NCI-H1105 treated with DMSO at 0.1 percent for 48 hours (cell line): Measurements from ENCODE around the gene KCNMA1.
"Not testable (repeated sequence)": the region's sequence is repeated elsewhere in the genome, so short reads cannot be mapped to it uniquely, and the experiment has no call there.

Experiments
- DNase-seq: peaks from one replicate; lab custom pipeline; 2025; lab: John Stamatoyannopoulos, UW

Gene KCNMA1

DNA sequence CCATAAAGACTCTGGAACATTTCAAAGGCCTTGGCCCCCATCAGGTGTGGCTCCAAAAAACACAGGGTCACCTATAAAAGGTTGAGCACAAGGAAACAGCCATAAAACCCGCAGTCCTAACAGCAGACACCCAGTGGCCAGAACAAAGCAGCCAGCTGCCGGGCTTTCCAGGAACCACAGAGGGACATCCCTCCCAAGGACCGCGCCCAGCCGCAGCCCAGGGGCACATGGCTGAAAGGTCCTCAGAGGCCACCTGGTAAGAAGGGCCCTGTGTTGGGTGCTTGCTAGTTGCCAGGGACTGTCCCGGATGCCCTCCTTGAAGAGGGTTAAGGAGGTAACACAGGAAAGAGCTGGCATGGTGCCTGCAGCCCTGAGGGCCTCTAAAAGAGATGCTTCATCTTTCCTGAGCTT is 32.7 kb downstream of the KCNMA1 start:
- no peak for DNase-seq

DNA sequence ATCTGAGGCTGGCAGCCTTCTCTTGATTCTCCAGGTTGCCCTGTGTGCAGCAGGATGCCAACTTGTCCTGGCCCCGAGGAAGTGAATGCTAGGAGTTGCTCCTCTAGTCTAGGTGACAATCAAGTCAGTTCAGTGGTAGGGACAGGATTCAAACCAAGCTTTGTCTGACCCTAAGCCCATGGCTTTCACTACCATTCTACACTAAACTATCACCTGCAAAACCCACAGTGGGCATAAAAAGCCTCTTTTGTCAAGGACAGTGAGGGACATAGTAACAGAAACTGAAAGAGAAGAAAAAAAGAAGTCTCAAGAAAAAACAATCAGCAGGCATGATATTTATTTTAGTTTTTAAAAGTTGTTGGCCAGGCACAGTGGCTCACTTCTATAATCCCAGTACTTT is 33.5 kb downstream of the KCNMA1 start:
- DNase-seq, result no peak

DNA sequence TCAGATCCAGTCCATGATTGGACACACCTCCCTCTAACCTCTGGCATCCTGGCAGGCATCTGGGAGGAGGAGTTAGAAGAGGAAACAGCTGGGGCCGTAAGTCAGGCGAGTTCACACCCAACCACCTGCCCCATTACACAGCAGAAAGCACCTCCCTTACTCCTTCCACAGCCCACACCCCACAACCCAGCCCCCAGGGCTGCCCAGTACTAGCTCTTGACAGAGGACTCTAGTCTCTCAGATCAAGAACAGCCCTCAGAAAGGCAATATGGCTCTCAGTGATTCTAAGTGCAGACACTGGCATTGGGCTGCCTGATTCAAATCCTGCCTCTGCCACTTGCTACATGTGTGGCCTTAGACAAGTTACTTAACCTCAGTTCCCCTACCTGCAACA is 34.1 kb downstream of the KCNMA1 start:
- DNase-seq, result no peak

DNA sequence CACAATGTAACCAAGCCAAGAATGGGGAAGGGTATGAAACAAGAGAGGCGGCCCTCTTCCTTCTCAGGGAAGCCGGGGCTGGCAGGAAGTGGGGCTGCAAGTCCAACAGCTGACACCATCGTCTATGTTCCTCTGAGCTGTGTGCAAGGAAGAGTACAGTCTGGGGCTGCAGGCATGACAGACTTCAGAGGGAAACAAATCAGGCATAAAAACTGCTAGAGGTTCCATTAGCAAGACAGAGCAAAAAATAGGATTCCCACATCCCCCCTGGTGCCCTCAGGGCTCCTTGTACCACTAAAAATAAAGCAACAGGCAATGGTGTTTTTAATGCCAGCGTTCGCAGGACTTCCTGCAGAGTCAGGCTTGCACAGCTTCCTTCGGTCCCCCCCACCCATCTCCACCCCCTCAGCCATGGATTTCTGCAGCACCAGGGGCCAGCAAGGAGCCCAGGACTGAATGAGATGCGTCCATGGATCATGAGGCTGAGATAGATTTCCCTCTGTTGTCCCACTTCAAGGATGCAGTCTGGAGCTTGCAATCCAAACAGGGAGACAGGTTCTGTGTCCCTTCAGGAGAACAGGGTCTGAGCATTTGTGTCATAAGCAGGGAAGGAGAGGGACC is 34.6 kb downstream of the KCNMA1 start:
- no peak for DNase-seq

DNA sequence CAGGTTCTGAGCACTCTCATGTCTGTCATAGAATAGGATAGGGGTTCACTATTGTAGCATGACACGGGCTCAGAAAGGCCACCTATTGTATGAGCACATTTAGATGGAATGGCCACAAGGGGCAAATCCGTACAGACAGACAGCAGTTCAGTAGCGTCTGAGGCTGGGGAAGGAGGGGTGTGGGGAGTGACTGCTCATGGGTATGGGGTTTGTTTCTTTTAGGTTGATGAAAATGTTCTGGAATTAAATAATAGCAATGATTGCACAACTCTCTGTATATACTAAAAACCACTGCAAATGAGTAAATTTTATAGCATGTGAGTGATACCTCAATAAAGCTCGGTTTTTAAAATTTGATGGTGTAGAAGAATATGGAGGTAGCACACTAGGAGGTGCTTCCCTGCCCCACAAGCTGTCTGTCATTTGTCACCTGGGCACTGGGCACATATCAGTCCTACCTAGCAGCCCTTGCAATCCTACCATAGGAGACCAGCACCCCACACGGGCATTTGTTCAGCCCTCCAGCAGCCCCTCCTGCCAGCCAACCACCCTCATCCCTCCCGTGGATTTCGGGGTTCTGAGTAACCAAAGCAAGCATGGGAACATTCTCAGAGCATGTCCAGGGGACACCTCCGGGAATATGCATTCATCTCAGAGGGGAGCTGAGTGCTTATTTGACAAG is 35.2 kb downstream of the KCNMA1 start:
- DNase-seq, result no peak

DNA sequence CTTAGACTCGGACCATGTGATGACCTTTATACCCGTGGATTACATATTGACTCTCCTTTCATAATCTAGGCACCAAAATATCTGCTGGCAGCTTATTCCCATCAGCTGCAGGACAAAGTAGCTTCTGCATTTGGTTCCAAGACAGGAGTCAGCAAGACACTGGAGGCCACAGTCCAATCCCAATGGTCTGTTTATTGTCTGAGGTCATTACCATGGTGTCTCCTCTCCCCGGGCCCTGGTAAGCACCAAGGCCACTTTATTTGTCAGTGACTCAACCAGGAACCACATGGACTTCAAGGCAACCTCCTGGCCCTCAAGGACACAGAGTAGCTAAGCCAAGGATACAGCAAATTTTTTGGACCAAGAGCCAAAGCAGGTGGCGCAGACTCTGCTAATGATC is 36.1 kb downstream of the KCNMA1 start:
- no peak for DNase-seq

DNA sequence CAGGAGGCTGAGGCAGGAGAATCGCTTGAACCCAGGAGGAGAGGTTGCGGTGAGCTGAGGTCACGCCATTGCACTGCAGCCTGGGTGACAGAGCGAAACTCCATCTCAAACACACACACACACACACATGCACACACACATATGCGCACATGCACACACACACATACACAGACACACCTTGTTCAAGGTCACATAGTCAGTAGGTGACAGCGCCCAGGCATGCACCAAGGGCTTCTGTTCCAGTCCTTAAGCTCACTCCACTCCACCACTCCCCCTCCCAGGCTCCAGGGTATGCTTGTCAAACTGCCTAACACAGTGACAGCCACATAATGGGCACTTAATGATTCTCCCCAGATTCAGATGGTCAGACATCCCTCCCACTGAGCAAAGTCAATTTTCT is 37.0 kb downstream of the KCNMA1 start:
- no peak for DNase-seq

DNA sequence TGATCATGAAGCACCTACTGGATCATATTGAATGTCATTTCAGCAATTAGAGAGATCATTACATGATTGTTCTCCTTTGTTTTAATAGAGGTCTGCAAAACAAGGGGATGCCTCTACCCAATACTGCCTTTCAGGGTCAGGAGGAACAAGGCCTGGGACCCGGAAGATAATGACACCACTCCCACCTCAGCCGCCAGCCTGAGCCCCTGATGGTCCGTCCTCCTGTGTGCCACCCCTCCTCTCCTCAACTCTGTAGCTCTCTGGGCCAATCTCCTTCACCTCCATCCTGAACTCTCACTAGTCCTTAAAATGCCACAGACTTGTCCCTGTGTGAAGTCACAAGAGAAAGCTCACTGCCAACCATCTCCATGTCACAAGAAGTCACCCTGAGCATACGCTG is 38.0 kb downstream of the KCNMA1 start:
- DNase-seq, result no peak

DNA sequence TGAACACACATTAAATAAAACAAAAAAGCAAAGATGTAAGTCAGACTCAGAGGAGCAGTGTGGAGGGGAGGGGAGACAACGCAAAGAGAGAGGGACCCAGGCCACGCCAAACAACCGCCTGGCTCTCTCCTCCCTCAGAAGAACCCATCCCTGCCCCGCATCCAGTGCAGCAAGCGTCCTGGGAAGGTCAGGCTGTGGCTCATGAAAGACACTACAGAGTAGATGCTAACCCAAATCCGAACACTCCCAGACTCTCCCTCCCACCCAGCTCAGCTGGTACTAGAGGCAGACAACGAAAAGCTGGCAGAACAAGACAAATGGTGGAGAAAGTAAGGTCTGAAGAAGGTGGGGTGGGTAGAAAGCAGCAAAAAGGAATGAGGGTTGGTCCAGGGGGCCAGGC is 39.0 kb downstream of the KCNMA1 start:
- no peak for DNase-seq

DNA sequence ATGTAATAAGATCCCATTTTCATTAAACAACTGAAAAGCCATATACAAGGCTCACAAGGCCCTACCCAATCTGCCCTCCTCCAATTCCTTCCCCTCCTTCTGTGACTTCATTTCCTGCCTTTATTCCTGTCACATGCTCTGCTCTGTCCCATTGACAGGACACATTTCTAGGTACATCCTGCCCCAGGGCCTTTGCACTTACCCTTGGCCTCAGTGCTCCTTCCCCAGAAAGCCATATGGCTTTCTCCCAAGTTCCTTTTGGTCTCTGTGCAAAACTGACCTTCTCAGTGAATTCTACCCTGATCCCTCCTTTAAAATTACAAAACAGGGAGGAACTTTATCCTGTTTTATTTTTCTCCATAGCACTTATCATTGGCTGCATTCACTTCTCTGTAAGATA is 40.0 kb downstream of the KCNMA1 start:
- no peak for DNase-seq

DNA sequence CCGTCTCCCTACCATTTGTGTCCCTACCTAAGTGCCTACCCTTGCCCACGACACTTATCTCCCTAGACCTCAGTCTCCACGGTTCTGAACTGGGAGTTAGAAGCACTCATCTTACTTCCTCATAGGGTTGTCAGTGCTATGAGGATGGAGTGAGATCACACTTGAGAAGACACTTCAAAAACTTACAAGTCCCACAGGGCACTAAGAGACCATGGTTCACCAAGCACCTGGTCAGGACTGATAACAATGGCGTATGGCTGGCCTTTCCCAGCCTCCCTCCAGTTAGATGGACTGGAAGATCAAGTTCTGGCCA is 43.2 kb downstream of the KCNMA1 start:
- no peak for DNase-seq

DNA sequence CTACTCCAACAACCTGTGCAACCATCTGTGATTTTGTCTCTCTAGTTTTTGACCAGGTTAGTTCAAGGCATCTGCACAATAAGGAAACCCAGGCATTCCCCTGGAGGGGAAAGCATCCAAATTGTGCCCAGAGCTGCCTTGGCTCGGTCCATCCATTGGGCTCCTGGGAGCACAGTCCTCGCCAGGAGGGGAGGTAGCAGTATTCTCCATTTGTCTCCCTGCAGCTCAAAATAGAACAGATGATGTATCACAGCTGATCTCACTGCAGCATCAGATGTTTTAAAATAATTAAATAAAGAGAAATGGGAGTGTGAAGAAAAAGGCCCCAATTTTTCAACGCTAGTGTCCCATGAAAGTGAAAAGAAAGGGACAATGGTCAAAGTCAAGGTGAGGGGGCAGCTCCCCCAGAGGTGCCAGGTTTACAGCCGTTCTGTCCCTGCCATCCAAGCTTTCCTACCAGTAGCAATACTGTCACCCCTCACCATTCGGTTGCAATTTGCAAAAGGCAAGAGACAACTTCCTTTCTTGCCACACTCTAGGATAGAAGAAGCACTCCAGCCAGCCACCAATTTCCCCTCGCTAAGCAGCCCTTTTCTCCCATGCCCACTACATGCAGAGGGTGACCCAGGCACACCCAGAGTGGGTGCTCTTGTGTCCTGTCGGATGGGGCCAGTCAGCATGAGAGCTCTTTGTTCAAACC is 43.7 kb downstream of the KCNMA1 start:
- DNase-seq, result no peak

DNA sequence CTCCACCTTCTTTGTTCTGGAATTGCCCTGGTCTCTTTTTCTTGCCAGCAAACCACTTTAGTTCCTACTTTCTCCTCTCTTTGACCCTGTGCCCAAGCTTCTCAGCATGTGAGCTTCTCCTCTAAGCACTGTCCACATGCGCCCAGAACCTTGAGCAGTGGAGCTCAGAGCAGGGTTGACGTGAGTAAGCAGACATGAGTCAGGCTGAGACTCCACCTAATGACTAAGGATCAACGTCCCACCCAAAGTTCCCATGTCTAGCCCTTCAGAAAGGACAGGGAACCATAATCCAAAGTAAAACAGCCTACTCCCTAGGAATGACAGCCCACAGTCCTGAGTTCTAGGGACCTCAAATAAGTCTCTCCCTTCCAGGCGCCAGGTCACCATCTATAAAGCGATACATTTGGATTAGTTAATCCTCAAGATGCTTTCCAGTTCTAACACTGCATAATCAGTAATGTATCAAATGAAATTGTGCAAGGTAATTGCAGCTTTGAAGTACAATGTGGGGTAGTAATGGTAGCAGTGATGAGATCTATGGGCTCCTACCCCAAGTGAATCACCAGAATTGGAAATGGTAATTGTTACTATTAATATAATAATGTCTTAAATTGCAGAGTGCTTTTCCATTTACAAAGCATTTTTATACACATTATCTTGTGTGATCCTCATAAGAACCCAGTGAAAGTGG is 44.5 kb downstream of the KCNMA1 start:
- DNase-seq, result no peak

DNA sequence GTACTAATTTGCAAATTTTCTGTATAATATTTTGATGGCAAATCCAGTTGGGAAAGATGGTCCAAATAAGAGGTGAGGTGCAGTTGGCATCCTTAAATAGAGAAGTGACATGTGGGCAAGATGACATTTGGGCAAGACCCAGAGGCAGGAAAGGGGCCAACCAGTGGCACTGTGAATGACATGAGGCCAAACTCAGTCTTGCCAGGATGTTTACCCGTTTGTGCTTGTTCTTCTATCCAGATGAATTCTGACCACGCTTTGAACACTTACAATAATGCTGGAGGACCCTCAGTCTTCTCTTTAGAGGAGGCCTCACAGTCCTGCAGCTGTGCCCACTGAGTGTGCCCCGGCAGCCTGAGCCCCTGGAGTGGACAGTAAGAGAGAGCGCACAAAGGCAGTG is 45.1 kb downstream of the KCNMA1 start:
- DNase-seq, result no peak

DNA sequence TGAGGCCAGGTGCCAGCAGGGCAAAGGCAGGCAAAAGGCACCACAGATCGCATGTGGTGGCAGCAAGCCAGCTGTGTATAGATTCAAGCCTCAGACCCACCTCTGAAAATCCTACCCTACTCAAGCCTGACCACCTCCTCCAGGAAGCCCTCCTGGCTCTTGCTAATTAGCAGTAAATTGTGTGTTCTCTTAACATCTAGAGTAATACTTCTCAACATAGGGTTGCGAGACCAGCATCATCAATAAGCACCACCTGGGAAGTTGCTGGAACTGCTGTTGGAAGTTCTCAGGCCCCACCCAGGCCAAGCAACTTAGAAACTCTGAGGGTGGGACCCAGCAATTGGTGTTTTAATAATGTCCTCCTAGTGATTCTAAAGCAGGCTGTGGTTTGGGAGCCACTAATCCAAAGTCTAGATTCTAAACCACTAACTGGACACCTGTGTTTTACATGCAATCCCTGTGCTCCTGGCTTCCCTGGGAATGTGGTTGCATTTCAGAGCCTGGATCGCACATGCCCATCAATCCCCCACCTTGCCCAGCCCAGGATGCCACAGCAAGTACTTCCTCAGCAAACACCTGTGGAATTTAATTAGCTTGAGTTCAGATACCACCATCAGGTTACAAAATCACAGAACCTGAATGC is 46.2 kb downstream of the KCNMA1 start:
- no peak for DNase-seq

DNA sequence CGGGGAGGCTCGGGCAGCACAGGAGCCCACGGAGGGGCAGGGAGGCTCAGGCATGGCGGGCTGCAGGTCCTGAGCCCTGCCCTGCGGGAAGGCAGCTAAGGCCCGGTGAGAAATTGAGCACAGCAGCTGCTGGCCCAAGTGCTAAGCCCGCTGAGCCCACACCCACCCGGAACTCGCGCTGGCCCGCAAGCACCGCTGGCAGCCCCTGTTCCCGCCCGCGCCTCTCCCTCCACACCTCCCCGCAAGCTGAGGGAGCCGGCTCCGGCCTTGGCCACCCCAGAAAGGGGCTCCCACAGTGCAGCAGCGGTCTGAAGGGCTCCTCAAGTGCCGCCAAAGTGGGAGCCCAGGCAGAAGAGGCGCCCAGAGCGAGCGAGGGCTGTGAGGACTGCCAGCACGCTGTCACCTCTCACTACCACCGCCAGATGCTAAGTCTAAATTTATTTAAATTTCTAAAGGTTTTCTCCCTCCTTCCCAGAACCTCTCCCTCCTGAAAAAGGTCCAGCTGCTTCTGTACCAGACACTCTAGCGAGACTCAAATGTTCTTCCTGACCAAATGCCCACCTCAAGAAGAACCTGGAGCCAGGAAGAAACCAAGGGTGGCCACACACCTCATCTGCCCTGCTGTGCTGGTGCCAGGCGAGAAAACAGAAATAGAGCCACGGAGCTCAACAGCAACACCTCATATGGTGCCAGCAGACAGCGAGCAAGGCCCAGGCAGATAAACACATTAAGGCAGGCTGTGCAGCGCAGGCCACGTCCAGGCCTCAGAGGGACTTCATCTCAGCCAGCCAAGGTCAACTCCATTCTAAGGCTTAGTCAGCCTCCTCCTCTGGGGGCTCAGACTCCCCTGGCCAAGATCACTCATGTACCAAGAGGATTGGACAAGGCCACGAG is 47.0 kb downstream of the KCNMA1 start:
- DNase-seq, result no peak

DNA sequence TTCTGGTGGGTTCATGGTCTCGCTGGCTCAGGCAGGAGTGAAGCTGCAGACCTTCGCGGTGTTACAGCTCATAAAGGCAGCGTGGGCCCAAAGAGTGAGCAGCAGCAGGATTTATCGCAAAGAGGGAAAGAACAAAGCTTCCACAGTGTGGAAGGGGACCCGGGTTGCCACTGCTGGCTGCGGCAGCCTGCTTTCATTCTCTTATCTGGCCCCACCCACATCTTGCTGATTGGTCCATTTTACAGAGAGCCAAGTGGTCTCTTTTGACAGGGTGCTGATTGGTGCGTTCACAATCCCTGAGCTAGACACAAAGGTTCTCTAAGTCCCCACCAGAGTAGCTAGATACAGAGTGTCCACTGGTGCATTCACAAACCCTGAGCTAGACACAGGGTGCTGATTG is 47.9 kb downstream of the KCNMA1 start:
- DNase-seq, result not testable (repeated sequence)

DNA sequence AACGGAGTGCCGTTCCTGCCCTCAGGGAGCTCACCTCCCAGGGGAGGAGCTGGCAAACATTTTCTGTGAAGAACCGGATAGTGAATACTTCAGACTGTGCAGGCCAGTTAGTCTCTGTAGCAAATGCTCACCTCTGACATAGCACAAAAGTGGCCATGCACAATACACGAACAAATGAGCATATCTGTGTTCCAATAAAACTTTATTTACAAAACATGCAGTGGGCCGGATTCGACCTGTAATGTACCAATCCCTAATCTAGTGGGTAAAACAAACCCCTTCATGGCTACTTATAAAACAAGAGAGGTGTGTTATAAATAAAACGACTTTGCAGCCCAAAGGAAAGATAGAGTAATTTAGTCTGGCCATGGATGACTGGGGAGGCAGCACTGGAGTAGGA is 48.7 kb downstream of the KCNMA1 start:
- no peak for DNase-seq

DNA sequence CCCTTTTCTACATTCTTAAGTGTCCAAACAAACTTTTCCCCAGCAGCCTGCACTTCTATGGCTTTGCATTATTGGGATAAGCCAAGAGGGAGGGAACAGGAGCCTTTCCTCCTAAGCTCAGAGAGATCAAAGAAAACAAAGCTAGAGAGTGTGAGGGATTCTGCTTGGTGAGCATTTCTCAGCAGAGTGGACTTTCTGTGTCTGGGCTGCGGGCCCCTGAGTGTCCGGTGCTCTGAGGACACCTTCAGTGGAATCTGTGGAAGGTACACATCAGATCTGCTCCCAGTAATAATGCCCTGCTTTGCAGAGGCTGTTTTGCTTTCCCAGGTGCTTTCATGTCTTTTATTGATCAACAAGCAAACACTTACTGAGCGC is 50.2 kb downstream of the KCNMA1 start:
- no peak for DNase-seq

DNA sequence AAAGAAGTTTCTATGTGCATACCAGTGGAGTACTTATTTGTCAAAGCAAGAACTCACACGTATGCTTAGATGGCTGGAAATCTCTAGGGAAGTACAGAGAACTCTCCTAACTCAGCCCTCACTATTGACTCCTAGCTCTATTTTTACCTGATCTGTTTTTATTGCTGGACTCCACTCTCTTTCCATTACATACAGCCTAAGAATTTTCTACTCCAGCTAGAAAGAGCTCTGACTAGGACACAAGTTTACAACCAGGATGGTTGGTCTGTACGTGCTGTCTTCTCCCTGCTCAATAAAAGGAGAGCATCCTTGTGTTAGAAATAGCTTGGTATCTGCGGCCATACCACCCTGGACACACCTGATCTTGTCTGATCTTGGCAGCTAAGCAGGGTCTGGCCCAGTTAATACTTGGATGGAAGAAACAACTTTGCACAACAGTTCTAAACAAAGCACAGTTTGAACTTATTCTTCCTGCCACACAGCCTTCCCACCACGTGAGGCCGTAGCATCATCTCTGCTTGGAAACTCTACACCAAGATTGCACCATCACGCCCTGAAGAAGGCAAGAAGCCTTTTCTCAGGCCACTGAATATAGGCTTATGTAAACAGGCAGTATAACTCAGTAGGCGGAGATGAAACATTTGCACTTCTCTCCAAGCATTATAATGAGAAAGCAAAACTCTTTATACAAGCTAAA is 50.7 kb downstream of the KCNMA1 start:
- no peak for DNase-seq

DNA sequence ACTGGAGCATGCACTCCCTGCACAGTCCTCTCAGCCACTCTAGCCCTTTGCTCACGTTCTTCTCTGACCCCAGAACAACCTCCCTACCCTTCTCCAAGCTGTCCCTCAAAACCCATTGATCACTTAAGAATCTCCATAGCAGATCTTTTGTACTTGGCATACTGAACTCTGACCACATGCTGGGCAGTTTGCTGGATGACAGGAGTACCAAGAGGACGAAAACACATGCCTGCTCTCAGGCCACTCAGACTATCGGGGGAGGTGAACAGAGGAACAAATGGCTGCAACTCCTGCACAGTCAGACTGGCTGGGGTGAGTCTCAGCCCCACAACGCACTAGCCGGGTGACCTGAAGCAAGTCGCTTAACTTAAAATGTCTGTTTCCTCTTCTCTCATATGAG is 52.7 kb downstream of the KCNMA1 start:
- no peak for DNase-seq
